NCI-H2029 treated with DMSO at 0.1 percent for 48 hours (cell line): ENCODE results near the gene LIFR.
A peak's percentile ranks its signal among the peaks of the same experiment; 100 is the strongest.

Experiments
- DNase-seq: peaks from one replicate; lab custom pipeline; 2025; lab: John Stamatoyannopoulos, UW

Gene LIFR

DNA sequence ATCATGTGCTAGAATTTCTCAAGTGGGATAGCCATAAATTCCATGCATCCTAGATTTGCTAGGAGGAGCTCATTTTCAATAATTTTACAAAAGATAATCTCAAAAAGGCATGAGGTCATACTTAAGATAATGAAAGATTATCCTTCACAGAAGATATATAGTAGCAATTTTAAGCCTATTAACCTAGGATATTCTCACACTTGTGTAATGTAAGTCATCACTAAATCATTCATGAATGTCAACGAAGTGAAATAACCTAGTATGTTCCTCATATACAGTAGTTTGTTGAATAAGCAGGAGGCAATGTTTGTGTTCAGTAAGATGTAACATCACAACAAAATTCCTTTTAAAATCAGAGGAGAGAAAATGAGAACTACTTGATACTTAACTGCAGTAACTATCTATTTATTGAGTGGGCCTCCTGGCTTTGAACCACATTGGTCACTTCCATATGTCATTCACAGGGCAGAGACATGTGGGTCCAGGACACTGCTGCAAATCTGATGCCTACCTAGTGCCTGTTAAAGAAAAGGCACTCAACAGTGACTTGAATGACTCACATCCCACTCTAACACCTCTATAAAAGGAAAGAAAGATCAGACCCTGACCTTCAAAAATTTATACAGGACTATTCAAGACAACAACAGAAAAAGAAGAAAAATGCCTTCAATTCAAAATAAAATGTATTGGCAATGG lies 8.2 kb downstream of the LIFR start:
- DNase-seq, result no peak

DNA sequence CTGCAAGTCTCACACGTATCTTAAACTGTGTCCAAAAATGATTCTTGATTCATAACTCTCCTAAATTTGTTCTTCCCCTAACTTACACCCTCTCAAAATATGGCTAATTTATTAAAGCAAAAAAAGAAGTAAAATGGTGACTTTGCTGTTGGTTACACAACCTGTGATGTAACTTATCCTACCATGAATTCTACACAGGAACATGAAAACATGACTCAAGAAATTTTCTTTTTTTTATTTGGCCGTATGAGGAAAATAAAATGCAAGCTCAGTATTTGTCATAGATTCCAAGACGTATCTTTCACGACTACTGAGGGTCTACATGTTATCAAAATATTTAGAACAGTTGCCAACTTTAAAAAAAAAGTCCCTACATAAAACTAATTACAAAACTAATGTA lies 9.2 kb downstream of the LIFR start:
- no peak for DNase-seq

DNA sequence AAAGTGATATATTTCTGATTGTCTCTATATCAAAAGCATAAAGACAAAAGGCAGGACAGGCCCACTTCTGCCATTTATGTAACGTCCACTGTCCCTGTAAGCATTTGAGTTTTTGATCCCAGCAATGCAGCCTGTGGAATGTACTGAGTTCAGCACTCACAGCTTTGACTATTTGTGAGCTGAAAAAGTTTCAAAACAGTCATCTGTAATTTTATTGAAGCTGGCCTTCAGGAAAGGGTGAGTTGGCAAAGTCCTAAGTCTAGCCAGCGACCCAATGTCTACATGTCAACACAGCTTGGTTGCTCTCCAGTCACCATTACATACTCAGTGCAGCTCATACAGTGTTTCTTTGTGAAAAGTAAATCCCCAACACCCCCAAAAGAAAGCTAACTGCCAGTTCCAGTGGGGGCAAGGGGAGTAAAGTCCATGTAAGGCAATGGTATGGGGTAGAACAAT lies 9.7 kb downstream of the LIFR start:
- no peak for DNase-seq

DNA sequence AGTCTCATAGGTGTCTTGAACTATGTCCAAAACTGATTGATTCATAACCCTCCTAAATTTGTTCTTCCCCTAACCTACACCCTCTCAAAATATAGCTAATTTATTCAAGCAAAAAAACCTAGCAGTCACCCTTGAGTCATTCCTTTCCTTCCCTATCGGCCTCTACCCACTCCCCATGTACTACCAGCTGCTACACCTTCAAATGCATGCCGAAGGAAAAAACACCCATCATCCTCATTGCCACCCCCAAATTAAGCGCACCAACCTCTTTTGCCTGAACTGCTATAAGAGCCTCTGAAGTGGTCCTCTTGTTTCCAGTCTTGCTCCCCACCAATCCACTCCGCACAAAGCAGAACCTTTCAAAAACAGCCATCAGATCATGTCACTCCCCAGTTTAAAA lies 12.6 kb downstream of the LIFR start:
- DNase-seq, result no peak

DNA sequence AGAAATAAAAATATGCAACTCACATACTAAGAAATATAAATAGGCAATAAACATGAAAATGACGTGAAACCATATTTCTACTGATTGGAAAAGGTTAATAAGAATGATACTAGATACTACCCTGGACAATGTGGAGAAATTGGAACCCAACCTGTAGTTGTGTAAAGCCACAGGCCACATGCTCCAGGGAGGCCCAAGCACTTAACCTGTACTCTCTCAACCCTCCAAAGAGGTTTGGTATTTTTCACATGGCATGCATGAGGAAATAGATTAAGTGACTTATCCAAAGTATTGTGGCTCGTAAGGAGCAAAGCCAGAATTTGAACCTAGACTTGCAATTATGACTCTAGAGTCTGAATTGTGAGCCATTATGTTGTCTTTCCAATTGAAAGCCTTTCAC lies 13.4 kb downstream of the LIFR start:
- DNase-seq, result no peak

DNA sequence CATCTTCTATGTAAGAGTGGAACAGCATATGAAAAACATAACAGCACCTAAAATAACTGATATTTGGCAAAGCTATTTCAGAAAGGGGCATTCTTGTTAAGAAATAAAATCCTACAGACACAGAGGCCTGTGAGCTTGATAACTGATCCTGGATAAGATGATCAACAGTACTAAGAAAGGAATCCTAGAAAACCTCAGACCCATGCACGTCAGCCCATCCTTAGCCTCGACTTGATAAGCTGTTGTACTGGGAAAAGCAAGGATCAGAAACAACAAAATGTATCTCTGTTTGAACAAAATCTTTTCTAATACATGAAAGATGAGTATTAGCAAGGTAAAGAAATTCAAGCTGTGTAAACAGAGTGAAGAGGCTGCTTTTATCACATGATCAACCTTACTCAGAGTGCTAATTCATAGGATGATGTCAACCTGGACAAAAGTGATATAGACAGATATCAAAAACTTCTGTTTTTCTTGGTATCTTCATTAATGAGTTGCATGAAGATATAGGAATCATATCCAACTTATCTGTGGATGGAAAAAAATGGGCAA lies 15.2 kb downstream of the LIFR start:
- peak; percentile 77 for DNase-seq

DNA sequence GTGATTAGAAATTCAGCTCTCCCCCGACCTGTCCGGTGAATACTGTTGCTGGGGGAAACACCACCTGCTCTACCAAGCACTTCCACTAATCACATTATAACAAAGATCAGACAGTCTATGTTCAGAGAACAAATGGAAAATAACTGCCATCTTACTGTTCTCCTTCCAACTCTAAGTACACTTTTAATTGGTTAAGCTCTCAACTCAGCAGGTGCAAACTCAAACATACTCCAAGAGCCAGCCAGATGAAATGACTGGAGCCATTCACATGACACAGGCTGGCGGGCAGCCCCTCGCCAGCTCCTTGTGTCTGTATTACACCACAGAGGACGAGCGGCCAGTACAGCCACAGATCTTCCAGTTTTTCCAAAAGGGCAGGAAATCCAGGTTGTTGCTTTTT lies 16.1 kb downstream of the LIFR start:
- peak; percentile 93 for DNase-seq

DNA sequence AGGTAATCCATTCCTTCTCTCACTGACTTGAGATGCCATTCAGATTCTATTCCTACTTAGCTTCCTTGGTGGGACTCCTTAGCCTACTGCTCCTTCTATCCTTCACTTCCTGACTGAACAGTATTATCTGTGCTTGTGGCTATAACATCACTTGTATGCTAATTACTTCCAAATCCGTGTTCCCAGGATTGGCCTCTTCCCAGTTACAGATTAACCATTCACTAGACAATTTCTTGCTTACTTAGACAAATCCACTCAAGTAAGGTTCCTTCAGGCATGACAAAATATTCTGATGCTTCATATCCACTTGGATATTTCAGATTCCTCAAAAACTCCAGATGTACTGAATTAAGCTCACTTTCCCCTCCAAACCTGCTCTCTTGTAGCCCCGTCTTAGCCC lies 18.3 kb downstream of the LIFR start:
- no peak for DNase-seq

DNA sequence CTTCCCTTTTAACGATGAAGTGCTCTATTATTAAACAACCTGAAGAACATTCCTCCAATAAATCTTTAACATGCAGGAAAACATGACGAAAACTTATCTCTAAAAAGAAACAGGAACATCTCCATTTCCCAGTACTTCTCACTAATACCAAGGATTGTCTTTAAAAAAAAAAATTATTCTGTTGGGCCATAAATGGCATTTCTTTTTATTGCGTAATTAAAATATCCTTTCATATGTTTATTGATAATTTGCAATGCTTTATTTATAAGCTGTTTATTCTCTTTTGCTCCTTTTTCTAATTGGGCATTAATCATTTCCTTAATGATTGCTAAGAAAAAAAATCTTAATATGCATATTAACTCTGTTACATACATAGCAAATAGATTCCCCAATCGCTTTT lies 18.9 kb downstream of the LIFR start:
- DNase-seq, result no peak

DNA sequence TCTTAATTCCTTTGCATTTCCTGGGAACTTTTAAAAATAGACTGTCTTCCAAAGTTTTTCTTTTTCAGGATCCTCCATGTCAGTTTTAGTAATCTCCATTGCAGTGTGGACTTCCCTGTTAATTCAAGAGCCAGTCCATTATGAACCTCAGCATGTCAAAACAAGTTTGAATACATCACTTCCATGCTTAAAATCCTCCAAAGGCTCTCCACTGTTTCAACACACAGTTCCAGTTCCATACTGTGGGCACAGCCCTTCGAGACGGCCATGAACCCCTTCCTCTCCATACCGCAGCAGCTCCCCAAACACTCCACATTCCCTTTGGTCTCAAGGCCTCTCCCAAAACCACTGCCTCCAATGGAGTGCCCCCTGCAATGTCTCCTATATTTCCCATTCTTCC lies 19.5 kb downstream of the LIFR start:
- no peak for DNase-seq

DNA sequence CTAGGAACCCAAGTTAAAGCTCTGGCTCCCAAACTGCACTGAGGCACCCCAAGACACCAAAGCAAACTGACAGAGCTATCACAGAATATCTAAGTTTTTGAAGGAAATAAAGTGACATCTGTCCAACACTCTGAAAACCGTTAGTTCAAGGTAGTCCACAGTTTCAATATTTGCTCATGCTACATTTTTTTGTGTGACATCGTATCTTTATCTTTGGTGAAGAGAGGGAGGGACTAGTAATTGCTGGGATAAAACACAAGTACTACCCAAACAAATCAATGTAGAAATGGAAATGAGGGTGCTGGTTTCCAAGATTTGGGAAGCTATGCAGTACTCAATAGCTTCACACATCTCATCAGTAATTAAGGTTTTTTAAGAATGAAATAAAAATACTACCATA lies 20.6 kb downstream of the LIFR start:
- DNase-seq, result no peak

DNA sequence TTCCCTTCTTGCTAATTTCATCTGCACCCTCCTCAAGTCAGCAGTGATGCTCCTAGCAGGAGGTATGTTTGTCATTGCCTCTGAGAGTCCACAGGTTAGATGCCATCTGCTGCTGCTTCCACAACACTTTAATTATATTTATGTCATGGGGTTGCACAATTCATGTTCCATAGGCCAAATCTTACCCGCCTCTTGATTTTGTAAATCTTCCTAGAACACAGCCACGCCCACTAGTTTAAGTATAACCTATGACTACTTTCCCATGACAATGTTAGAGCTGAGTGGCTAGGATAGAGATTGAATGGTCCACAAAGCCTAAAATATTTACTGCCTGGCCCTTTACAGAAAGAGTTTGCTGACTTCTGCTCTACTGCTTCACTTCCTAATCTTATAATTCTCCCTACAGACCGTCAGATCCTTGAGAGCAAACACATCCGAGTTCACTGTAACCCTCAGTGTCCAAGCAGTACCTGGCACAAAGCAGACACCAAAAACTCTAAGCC lies 21.1 kb downstream of the LIFR start:
- DNase-seq, result no peak

DNA sequence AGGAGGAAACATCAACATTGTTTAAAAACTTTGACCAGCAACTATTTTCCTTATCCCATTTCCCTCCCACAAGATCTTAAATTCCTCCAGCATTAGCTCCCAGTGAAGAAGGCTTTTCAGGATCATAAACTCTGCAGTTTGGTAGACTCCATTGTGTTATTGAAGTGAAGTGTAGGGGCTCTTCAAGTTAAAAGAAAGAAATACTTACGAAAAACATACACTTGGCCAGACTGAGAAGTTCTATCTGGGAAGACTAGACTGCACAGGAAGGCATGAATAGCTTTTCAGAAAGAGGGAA lies 22.3 kb downstream of the LIFR start:
- DNase-seq, result no peak

DNA sequence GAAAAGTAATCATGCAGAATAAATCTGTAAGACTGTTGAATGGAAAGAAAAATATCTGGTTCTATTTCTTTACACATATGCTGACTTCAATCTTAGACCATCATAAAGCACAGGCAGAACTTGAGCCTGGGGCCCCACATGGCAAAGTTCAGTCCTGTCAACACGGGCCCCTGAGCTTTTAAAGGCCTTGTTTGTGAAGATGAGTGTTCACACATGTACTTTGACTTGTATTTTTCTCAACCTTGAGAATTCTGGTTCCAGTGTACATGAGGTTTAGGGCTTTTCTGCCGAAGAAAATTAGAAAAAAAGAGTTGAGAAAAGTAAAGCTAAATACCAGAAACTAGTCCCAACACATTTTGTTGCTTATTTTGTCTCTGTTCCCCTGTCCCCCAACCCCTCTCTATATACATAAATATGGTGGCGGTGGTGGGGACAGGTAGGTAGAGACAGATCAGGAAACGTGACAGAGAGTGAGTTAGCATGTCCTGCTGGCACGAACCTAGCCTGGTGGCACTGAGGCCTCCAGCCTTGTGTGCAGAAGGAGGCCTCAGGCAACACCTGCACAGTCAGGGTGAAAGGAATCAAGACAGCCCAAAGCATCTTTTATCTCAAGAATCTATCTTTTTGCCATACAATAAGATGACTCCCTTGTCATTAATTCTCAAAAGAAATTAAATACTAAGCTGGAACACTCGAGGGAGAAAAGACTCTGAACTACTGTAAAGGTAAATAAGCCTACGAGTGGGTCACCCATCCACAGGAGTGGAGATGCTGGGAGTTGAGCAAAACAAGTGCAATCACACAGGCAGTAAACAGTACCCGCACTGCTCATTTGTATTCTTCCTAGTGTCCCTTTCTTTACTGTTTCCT lies 22.9 kb downstream of the LIFR start:
- no peak for DNase-seq

DNA sequence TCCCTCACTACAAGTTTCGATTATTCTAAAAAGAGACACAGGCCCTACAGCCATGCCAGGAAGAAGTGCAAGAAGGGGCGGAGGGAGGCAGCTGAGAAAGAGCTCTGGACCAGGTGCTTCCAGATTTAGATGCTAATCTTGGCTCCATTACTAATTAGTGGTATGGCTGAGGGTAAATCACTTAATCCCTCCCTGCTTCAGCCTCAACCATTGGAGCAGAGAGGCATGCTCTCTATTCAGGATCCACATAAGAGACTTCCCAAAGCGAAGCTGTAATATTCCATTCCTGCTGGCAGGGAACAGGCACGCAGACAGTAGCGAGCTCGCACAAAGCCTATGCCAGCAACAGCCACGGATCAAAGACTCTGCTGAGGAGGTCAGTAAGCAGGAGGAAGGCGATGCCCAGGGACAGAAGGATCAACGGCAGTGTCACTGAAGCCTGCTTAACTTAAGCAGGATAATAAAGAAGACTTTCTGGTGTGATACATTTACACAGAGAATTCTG lies 24.2 kb downstream of the LIFR start:
- DNase-seq, result no peak

DNA sequence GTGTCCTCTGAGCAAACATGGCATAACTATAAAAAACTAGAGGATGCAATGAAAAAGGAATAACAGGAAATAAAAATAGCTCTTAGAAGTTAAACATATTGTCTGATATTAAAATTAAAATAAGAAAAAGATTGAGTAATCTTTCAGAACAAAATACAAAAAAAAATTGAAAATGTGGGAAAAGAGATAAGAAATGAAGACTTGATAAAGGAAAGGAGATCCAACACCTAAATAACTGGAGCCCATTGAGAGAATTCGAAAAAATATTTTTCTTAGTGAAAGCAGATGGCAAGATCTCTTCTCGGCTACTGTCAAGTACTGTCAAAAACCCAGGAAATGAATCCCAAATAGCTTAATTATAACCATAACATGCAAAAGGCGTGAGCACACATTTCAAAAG lies 24.9 kb downstream of the LIFR start:
- no peak for DNase-seq

DNA sequence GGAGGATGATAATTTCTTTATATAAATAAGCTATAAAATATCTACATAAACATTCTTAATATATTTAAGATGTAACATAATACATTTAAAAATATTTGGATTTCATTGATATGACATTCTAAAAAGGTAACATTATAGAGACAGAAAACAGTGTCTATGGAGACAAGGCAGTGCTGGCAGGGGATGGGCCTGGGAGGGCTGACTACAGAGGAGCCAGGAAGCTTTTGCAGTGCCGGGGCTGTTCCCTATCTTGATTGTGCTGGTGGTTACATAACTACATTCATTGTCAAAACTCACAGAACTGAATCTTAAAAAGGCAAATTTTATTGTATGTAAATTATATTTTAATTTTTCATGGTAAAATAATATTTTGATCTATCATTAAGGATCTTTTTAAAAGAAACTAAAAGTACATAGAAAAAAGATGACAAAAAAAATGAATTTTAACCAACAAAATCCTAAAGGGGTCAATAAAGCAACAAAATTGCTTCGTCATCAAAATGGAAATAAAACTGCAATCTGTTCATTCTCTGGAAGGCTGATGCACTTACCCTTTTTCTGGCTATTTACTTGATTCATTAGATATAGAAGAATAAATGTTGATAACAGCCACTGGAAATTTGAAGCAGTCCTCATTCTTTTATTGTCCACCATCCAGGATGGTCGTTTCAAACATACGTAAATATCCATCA lies 26.3 kb downstream of the LIFR start:
- no peak for DNase-seq

DNA sequence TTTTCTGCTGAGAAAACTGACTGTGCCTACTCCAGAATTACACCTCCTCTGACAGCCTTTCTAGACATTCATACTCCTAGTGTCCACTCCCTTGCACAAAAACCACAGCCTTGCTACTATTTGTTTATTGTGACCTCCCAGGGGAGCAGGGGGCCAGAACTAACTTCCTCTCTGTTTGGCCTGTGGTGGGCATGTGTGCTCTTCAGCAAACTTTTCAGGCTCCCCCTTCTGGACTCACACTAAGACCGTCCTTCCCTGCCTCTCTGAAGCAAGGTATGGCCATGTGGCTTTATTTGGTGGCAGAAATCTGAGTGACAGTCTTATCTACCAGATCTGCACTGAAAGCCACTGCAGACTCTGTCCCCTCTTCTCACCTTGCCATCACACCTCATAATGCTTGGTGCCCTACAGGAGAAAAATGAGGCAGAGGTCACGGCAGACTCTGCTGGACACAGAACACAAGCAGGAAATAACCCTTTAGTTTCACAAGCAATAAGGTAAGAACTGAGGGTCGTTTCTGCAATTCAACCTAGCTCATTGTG lies 28.2 kb downstream of the LIFR start:
- no peak for DNase-seq

DNA sequence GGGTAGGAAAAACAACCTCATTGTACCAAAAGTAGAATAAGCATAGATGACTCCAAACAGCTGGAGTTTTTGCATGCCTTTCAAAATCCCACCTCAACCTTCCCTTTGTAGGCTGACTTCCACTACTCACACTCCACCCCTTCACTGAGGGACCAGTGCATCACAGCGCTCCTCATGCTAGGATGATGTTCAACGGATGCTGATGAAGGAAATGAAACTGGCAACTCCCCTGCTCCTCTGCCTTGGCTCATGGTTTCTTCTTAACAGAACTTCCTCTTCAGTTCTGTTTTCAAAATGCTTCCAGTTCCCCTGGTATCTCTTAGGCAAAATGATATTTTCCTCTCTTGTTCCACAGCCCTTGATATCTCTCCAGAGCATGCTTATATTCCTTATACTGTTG lies 29.0 kb downstream of the LIFR start:
- no peak for DNase-seq

DNA sequence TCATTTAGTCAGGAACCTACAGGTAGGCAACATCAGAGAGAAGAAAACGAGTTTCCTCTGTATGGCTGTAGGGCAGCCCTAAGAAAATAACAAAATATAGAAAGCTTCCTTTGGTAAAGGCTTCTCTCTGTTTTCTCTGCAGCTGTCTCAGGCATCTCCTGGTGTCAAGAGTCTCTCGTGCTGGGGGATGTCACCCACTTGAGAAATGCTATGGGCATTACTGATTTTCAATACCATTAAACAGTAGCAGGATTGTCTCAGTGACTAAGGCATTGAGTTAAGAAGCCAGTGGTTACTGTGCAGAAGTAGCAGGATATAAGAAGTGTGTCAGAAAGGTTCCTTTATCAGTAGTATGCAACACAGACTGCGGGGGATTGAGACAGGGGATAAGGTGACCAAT lies 32.4 kb downstream of the LIFR start:
- no peak for DNase-seq

DNA sequence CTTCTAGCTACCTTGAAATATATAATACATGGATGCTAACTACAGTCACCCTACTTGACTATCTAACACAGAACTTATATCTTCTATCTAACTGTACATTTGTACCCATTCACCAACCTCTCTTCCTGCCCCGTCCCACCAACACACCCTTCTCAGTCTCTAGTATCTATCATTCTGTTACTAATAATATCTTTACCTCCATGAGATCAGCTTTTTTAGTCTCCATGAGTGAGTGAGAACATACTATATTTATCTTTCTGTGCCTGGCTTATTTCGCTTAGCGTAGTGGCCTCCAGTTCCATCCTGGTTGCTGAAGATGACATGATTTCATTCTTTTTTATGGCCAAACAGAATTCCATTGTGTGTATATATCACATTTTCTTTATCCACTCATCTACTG lies 37.0 kb downstream of the LIFR start:
- DNase-seq, result no peak

DNA sequence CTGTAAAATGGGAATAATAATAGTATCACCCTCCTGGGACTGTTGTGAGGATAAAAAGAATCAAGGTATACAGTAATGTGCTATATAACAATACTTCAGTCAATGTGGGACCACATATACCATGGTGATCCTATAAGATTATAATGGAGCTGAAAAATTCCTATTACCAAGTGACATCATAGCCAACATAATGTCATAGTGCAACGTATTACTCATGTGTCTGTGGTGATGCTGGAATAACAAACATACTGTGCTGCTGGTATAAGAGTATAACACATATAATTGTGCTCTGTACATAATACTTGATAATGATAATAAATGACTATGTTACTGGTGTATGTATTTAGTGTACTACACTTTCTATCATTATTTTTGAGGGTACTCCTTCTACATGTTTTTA lies 38.1 kb downstream of the LIFR start:
- DNase-seq, result no peak
